SW 1271 (cell line): Measurements from ENCODE around the gene KBTBD3.
A peak's percentile ranks its signal among the peaks of the same experiment; 100 is the strongest.
"Not testable (repeated sequence)": the region's sequence is repeated elsewhere in the genome, so short reads cannot be mapped to it uniquely, and the experiment has no call there.

Experiments used
- DNase-seq, 2 experiments: peaks; one replicate each; lab custom pipeline; 2025; lab: John Stamatoyannopoulos, UW

The KBTBD3 gene

GRCh38 chr11:106061954-106062949, 14.9 kb downstream of the KBTBD3 start:
- no peak for DNase-seq

GRCh38 chr11:106061249-106061784, 15.8 kb downstream of the KBTBD3 start:
- DNase-seq, result no peak

- DNase-seq, result no peak
Observed at GRCh38 chr11:106059617-106060016, 17.5 kb downstream of the KBTBD3 start.

- not testable (repeated sequence) for DNase-seq
Observed at GRCh38 chr11:106058377-106058776, 18.8 kb downstream of the KBTBD3 start.

GRCh38 chr11:106051103-106051502, 26.0 kb downstream of the KBTBD3 start:
- no peak for DNase-seq

- no peak for DNase-seq
Observed at GRCh38 chr11:106049727-106050476, 27.2 kb downstream of the KBTBD3 start.

- DNase-seq, result no peak
Observed at GRCh38 chr11:106047631-106048030, 29.5 kb downstream of the KBTBD3 start.

- DNase-seq, result no peak
Observed at GRCh38 chr11:106043540-106043939, 33.6 kb downstream of the KBTBD3 start.

GRCh38 chr11:106032861-106033260, 44.3 kb downstream of the KBTBD3 start:
- no peak for DNase-seq

GRCh38 chr11:106031936-106032335, 45.2 kb downstream of the KBTBD3 start:
- no peak for DNase-seq

- peak in 1 of 2 experiments; percentile 58 for DNase-seq
Observed at GRCh38 chr11:106031202-106031810, 45.8 kb downstream of the KBTBD3 start.

- DNase-seq, result no peak
Observed at GRCh38 chr11:106030609-106031008, 46.5 kb downstream of the KBTBD3 start.

GRCh38 chr11:106022795-106023275, 54.3 kb downstream of the KBTBD3 start:
- DNase-seq, result no peak

GRCh38 chr11:106021967-106022794, 55.0 kb downstream of the KBTBD3 start, which contains the start of gene MSANTD4:
TSS of gene MSANTD4 (minus strand) at chr11:106022240. CDS start at chr11:106010917, 11,323 bp downstream.
- peak; percentile 100 for DNase-seq

GRCh38 chr11:106021181-106021966, 55.8 kb downstream of the KBTBD3 start:
- peak in 1 of 2 experiments; percentile 18 for DNase-seq

- no peak for DNase-seq
Observed at GRCh38 chr11:106017093-106017492, 60.1 kb downstream of the KBTBD3 start.

- no peak for DNase-seq
Observed at GRCh38 chr11:106015066-106015465, 62.1 kb downstream of the KBTBD3 start.

- DNase-seq, result no peak
Observed at GRCh38 chr11:106014620-106015019, 62.5 kb downstream of the KBTBD3 start.

- DNase-seq, result no peak
Observed at GRCh38 chr11:106014035-106014434, 63.1 kb downstream of the KBTBD3 start.

- DNase-seq, result no peak
Observed at GRCh38 chr11:106012744-106013143, 64.4 kb downstream of the KBTBD3 start.
